DND-41 (cell line): ENCODE results near the gene PDZD11.

Source experiments
- ATAC-seq: fragments of 200-7000 bp; cut with Tn5 transposase; 3 replicates; pipeline ENCODE4 v1.9.1; 2021; ENCODE audit warnings: low read depth; ENCODE audit not compliant: insufficient read depth
- DNase-seq: peaks from one replicate; pipeline ENCODE4 v3.0.0-alpha.2; 2020
- H2AFZ ChIP-seq: 2 replicates; pipeline ENCODE4 v1.6.0; 2012; ENCODE audit warnings: low read depth, low read length
- H3K27ac ChIP-seq: 2 replicates; pipeline ENCODE4 v1.5.1; 2012; ENCODE audit warnings: low read length, inconsistent platforms
- H3K27me3 ChIP-seq: fragments of 200-600 bp; sonication (generic); 2 replicates; pipeline ENCODE4 v1.6.0; 2012; ENCODE audit warnings: low read length, mild to moderate bottlenecking, inconsistent platforms; ENCODE audit not compliant: insufficient read depth, poor library complexity
- H3K36me3 ChIP-seq: 2 replicates; pipeline ENCODE4 v1.5.1; 2012; ENCODE audit warnings: low read length, inconsistent platforms; ENCODE audit not compliant: insufficient read depth
- H3K4me1 ChIP-seq: 2 replicates; pipeline ENCODE4 v1.5.1; 2012; ENCODE audit warnings: mild to moderate bottlenecking, low read length; ENCODE audit not compliant: insufficient read depth
- H3K4me2 ChIP-seq: 2 replicates; pipeline ENCODE4 v1.6.0; 2012; ENCODE audit warnings: mild to moderate bottlenecking, moderate library complexity, low read length, inconsistent platforms; ENCODE audit not compliant: insufficient read depth
- H3K4me3 ChIP-seq, 2 experiments: fragments of 200-600 bp in 1 of 2; shearing (Covaris generic) in 1 of 2; 2 replicates each; pipeline ENCODE4 v1.5.1; 2012 to 2016; ENCODE audit warnings: inconsistent platforms in 2 of 2, low read length in 2 of 2, mild to moderate bottlenecking in 2 of 2, low read depth in 1 of 2, moderate library complexity in 1 of 2
- H3K79me2 ChIP-seq: 2 replicates; pipeline ENCODE4 v1.6.0; 2012; ENCODE audit warnings: low read length, inconsistent platforms; ENCODE audit not compliant: insufficient read depth
- H3K9ac ChIP-seq: 2 replicates; pipeline ENCODE4 v1.6.0; 2012; ENCODE audit warnings: low read depth, mild to moderate bottlenecking, inconsistent platforms, low read length, moderate library complexity
- H3K9me3 ChIP-seq: 2 replicates; pipeline ENCODE4 v1.5.1; 2012; ENCODE audit warnings: low read length, moderate library complexity, mild to moderate bottlenecking, inconsistent platforms; ENCODE audit not compliant: insufficient read depth, severe bottlenecking
- H4K20me1 ChIP-seq: 2 replicates; pipeline ENCODE4 v1.6.0; 2012; ENCODE audit warnings: low read length; ENCODE audit not compliant: insufficient read depth
- CTCF ChIP-seq: IDR thresholded peaks from 2 replicates; pipeline ENCODE4 v1.5.1; 2012; ENCODE audit warnings: borderline replicate concordance, low read length, moderate library complexity, mild to moderate bottlenecking; ENCODE audit not compliant: poor library complexity, severe bottlenecking; ENCODE audit errors: extremely low read depth
- EZH2 ChIP-seq: IDR thresholded peaks from 3 replicates; pipeline ENCODE4 v1.6.1; 2012; ENCODE audit warnings: borderline replicate concordance, low read depth, mild to moderate bottlenecking, moderate library complexity, low read length, inconsistent platforms; ENCODE audit not compliant: severe bottlenecking

Gene PDZD11

GRCh38 chrX:70257423-70258288, 32.1 kb downstream of the PDZD11 start:
- H3K4me2 ChIP-seq: no peak overlapping the region
- H3K9ac ChIP-seq: no peak overlapping the region
- H3K4me1 ChIP-seq: no peaks in the 10 kb centered on the region
- no peaks in the 10 kb centered on the region for H4K20me1 ChIP-seq
- no peaks in the 10 kb centered on the region for H3K36me3 ChIP-seq
- H3K4me3 ChIP-seq: no peak overlapping the region
- DNase-seq (no peak), ATAC-seq (no peak)
- H3K9me3 ChIP-seq: no peaks in the 10 kb centered on the region
- no peak overlapping the region for H3K27ac ChIP-seq
- H3K79me2 ChIP-seq: no peaks in the 10 kb centered on the region
- no peak overlapping the region for H2AFZ ChIP-seq
- TF ChIP-seq EZH2 (no peak), CTCF (no peak)
- H3K27me3 ChIP-seq: no peaks in the 10 kb centered on the region

GRCh38 chrX:70255452-70255851, 34.3 kb downstream of the PDZD11 start:
- TF ChIP-seq EZH2 (no peak), CTCF (no peak)
- Histone ChIP-seq H4K20me1 (no peaks in the 10 kb centered on the region), H3K27ac (no peak overlapping the region), H3K27me3 (no peaks in the 10 kb centered on the region), H3K4me3 (no peak overlapping the region), H3K79me2 (no peaks in the 10 kb centered on the region), H3K36me3 (no peaks in the 10 kb centered on the region), H3K9ac (no peak overlapping the region), H3K9me3 (no peaks in the 10 kb centered on the region), H3K4me1 (no peaks in the 10 kb centered on the region), H3K4me2 (no peak overlapping the region), H2AFZ (no peak overlapping the region)
- ATAC-seq (no peak), DNase-seq (no peak)

GRCh38 chrX:70254909-70255308, 34.8 kb downstream of the PDZD11 start:
- H3K4me1 ChIP-seq: no peaks in the 10 kb centered on the region
- H3K9me3 ChIP-seq: no peaks in the 10 kb centered on the region
- DNase-seq (no peak), ATAC-seq (no peak)
- TF ChIP-seq EZH2 (no peak), CTCF (no peak)
- no peak overlapping the region for H3K4me3 ChIP-seq
- no peaks in the 10 kb centered on the region for H3K36me3 ChIP-seq
- no peak overlapping the region for H3K4me2 ChIP-seq
- no peak overlapping the region for H2AFZ ChIP-seq
- H3K9ac ChIP-seq: no peak overlapping the region
- H4K20me1 ChIP-seq: no peaks in the 10 kb centered on the region
- H3K79me2 ChIP-seq: no peaks in the 10 kb centered on the region
- no peaks in the 10 kb centered on the region for H3K27me3 ChIP-seq
- H3K27ac ChIP-seq: no peak overlapping the region
